Stimulated activated CD8-positive, alpha-beta memory T cell treated with anti-CD3 and anti-CD28 coated beads, Interleukin-7, amount 100 ng/mL, for 4 hours (primary cell): Measurements from ENCODE around the gene APOL4.
"Not testable (repeated sequence)": the region's sequence is repeated elsewhere in the genome, so short reads cannot be mapped to it uniquely, and the experiment has no call there.

Source experiments
- DNase-seq, 2 donors: peaks; one replicate each; pipeline ENCODE4 v3.0.0-alpha.2; 2020; ENCODE audit warnings: low read depth in 2 of 2

Gene APOL4

DNA sequence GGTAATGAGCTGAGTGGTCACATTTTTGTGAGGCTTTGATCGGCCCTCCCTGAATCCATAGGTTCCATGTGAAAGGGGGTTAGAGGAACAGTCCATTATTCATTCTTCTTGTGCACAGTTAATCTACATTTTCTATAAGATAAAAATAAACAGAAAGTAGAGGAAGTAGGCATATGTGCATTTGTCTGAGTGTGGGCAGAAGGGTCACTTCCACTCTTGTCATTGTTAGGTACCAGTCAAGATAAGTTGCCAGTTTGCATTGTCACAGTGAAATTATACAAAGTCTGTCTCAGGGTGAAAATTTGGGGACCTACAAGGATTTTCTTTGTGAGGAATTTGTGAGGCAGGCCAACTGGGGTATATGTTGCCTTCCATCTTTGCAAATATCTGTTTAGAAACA lies 4.6 kb upstream of the APOL4 start:
- DNase-seq: no peak

DNA sequence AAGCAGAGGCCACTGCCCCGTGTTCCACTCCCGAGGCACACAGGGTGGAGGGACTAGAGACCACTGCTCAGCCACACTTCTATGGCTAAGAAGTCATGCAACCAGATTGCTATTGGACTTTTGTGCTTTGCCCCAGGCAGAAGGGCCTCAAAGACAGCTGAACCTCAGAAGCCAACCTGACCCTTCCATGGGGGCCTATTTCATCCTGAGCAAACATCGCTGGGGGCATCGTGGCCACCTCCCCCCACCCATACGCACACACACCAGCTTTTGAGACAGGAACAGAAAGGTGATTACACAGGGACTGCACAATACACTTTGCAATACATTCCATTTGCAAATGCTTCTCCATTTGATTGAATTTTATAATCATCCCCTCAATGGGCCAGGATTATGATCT lies 4.0 kb upstream of the APOL4 start:
- DNase-seq: not testable (repeated sequence)

DNA sequence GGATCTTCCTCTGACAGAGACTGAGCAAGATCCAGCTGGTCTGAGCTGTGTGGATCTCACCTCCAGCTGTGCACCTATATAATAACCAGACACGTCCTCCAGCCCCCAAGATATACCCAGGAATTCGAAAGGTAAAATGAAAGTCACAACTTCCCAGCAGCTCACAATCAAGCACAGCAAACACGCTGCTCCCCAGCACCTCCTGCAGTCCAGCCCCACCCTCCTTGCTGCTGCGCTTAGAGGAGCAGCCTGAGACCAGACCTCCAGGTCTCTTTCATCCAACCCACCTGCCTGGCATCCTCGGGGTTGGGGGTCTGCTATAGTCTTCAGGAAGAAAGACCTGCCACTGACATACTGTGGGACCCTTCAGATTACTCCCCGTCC lies 3.0 kb upstream of the APOL4 start:
- no peak for DNase-seq

DNA sequence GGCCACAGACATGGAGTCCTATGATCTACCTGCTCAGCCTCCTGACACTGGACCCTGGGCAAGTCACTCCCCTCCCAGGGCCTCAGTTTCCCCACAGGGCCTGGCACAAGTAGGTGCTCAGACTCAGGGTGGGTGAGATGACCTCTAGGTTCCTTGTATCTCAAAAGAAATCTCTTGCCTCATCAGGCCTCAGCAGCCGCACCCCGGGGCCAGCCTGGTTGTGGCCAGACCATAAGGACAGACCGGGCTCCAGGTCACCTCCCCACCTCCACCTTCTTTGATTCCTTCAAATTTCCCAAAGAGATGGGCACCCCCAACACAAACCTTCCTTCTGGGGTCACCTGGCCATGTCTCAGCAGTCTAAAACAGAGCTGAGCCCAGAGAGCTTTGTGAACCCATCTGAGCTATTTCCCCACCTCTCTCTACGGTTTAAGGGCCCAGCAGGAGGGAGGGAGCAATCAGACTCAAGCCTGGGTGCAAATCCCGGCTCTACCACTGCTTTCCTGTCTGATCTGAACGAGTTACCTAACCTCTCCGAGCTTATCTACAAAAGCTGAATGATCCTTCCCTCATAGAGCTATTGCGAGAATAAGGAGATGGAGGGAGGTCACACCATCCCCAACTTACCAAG lies 2.5 kb upstream of the APOL4 start:
- no peak for DNase-seq

DNA sequence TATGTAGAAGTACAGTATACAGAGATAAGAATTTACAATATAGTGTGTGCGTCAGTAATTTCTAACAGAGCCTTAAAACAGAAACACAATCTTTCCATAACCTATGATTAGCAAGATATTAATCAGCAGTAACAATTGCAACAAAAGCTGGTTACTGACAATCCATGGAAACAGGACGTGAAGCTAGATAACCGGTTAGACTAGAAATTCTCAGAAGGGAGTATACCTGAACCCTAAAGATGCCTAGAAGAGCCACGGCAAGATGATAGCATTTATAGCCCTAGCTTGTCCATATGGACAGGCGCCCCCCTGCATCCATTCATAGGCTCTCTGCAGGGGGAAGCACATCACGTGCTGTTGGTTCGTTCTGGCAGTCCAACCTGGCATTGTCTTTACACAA lies 1.8 kb upstream of the APOL4 start:
- not testable (repeated sequence) for DNase-seq

DNA sequence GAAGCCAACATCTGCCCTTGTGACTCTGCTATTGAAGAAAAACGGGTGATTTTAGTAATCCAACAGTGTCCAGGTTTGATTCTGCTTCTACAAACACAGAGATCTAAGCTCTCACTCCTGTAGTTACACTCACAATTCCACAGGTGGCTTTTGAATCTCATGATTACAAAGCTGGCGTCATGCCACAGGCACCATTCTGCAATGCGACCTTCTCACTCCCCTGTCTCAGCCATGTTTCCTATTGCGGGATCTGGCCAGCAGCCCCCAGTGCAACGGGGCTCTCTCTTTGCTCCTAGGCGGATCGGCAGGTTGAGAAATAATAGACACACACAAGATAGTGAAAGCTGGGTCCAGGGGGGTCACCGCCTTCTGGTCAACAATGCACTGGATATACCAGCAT lies 1.3 kb upstream of the APOL4 start:
- DNase-seq: not testable (repeated sequence)

DNA sequence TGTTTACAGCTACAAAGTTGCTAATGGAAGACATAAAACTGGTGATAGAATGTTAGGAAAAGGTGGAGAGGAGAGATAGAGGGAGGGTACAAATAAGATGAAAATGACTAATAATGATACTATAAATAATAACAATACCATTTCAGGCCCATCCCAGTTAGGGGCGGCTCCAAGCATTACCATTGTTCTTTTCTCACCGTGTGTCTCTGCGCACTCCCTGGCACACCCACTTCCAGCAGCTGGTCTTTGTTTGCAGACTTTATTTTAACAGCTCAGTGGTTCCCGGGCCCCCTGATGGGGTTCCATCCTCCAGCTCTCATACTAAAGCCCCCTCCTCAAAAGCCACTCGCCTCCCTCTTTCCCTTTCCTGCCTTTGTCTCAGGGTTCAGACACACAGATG lies 584 bp downstream of the APOL4 start:
- DNase-seq: not testable (repeated sequence)

DNA sequence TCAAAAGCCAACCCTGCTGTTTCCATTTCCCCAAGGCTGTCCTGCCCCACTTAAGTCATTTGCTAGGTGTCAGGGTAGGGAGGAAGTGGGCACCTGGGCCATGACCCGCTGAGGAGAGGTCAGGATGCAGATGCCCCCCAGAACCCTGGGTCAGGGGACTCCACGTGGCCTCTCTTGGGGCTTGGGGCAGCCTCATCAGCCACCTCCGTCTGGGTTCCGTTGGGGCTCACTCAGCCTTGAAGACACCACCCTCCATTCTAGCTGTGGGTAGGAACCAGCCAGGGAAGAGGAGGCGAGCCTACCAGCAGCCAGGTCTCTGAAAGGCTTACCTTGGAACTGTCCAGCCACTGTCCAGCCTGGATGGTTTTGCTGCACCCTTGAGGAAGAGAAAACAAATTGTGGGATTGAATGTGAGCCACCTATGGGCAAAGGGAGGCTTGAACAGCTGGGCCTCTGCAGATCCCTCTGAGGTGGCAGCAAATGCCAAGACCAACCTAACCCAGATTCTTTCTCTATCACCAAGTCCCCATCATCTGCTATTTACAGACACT lies 2.5 kb downstream of the APOL4 start:
- no peak for DNase-seq

DNA sequence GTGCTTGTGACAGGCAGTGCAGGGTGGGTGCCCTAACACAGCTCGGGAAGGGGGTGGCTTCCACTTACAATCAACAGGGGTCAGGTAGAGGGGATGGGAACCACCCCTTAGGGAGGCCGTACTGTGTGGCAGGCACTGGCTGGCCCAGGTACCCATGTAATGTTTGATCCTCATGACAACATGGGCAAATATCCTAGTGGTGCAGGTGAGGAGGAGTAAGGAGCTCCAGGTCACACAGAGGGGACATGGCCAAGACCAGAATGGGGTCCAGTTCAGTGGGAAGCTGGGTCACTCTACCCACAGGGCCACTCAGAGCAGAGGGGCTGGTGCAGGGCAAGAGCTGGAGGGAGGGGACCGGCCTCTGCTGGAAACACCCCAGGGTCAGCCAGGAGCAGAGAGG lies 3.1 kb downstream of the APOL4 start:
- DNase-seq: no peak

DNA sequence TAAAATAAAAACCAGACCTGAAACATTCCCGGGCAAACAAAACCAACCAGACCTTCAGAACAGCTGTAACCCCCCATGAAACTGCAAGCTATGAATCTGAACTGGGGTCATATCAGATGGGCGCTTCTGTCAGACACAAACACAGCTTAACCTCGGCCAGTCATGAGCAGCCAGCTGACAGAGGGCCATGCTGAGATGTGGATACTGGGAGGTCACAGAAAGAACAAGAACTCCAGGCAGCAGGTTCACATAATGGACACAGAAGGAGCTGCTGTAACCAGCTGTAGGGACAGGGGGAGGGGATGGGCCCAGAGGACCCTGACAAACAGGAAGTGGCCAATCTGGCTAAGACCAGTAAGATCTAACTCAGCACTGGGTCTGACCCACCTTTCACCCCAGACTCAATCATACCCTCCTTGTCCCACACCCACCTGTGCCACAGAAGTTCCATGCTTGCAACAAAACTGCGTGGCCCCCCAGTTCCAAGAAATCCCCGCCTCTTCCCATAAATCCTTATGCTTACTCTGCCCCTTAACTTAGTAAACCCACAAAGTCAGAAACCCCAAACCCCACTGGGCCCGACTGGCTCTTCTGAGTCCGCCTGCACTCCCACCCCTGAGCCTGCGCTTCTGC lies 4.0 kb downstream of the APOL4 start:
- no peak for DNase-seq

DNA sequence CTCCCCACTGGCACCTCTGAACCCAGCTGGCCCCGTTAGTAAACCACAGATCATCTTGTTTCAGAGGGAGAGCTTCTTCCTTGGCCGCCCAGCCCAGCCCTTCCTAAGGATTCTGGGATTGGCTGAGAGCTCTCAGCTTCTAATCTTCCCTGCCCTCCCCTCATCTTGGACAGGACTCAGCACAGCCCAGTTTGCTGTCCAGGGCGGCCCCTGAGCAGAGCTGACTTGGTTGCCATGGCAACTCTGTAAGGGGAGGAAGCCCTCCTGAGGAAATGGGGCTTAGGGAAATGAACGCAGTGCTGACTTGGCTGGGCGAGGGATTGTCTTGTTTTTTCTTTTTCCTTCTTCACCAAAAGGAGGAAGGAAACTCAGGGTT lies 4.6 kb downstream of the APOL4 start:
- DNase-seq: no peak

DNA sequence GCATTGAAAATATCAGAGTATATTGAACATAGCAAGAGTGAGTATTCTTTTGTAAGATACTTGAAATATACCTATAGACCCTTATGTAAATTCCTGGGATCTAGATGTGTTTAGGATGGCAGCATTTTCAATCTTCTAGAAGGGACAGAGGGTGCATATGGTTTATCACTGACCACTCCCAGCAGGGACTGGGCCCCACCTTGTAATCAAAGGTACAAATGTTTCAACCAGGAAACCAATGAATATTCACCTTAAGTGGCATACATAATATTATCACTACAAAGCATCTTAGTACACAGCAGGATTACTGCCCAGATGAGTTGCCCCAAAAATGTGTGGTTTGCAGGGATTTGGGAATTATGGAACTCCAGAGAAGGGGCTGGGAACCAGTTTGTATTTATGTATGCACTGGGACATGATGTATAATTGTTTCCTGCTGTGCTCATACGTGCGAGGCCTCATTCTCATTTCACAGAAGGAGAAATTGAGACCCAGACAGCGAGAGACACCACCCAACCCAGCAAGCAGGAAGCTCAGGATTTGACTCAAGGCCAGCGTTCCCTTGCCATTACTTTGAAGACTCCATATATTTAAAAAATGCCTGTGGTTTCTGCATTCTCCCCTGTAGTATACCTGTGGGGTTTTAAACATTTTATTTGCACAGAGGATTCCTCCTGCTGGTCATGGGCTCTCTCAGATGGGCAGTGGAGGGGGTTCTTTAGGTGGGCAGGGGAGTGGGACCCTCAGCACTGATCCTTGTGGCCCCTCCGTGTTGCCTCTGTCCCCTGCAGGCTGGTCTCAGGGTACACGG lies 5.2 kb downstream of the APOL4 start:
- no peak for DNase-seq

DNA sequence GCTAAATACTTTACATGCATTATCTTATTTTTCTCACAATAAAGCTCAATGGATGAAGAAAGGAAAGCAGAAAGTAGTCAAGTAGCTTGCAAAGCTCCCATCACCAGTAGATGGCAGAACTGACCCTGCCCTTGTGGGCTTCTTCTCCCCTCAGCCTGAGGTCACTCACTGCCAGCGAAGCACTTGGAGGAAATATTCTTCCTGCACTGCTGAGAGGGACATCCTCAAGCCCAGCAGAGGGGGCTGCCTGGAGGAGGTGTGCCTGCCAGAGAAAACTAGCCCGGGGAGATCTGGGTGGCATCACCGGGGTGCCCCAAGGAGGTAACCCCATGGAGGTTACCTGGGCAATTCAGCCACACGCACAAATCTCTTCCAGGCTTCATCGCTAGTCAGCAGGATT lies 6.6 kb downstream of the APOL4 start:
- DNase-seq: peak in 1 of 2 donors; percentile 12

DNA sequence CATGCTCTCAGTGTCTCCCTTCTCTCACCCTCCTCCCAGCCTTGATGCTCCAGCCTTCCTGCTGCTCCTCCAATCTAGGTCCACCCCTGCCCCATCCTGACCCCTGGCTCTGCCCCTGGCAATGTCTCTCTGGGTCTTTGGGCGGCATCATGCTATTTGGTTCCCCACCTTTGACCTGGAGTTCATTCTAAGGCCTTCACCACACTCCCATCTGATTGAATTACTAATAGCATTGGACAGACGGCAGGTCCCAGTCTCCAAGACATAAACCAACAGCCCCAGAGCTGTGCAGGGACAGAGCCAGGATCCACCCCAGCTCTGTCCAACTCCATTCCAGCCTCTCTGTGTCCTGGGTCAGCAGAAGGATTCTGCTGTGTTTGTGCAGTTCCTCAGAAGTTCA lies 7.2 kb downstream of the APOL4 start:
- DNase-seq: no peak

DNA sequence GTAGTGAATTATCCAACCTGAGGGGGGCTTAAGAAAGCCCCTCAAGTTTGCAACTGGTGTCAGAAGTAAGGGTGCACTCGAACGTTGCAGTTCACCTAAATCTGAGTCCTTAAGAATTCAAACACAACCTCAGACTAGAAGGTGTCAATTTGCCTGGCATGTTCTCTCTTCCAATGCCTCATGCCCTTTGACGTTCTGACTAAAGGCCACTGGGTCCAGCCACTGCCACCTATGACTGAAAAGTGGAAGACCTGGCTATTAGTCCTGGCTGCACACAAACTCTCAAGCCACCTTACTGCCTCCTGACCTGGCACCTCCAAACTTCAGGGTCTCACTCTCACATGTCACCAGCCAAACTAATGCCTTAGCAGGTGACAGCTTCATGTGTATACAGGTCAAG lies 8.0 kb downstream of the APOL4 start:
- DNase-seq: no peak

DNA sequence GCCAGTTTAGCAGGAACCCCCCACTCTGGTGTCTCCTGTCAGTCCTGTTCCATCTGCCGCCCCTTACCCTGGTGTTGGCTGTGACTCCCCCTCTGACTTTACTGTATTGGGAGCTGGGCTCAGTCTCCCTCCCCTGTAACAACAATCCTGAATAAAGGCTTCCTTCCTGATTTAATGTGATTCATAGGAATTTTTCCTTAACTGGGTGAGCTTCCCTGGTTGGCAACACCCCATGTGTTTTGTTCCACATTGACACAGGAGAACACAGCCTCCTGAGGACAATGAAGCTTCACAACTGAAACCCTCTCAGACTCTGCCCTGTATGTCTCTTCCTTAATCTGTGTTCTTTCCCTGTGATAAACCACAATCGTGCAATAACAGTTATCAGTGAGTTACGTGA lies 8.4 kb downstream of the APOL4 start:
- DNase-seq: no peak

DNA sequence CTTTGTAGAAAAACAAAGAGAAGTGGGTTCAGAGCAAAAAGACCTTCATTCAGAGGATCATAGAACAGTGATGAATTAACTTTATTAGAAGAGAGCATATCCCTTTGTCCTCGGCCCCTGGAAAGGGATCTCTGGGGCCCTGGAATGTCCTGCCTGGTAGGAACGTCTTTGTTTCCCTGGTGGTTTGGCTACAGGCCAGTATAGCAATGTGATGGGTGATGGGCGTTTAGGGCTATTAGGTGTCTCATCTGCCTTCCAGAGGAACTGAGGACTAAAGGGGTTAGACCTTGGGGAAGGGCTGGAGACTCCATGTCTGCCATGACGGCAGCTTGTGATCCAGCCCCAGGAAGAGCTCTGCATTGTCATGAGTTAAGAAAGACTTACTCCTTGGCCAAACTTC lies 9.1 kb downstream of the APOL4 start:
- DNase-seq: no peak

DNA sequence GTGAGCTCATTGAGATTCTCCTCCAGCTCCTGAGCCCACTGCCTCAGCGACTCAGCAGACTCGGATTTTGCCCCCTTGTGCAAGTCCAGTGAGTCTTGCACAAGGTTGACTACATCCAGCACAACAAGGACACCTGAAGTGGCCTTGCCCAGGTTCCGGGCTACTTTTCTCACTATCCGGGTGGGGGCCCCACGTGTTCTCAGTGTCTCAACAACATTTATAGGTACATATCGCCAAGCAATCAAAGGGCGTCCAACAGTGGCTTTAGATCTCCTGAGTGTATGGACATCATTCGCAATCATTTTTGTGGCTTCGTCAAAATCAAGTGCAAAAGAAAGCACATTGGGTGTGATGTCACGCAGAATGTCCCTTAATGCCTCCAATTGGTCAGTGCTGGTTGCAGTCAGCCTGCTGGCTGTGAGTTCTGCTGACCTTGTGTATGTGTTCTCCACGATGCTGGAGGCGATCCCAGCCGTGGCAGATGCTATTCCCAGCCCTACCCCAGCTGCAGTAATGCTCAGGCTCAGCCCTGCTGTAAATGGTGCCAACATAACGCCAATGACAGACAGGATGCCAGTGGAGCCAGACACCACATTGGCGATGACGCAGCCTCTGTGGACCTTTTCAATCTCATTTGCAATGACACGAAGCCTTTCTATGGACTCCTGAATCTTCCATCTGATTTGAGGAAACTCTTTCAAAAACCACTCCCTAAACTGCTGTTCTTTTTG lies 10.3 kb downstream of the APOL4 start:
- no peak for DNase-seq

DNA sequence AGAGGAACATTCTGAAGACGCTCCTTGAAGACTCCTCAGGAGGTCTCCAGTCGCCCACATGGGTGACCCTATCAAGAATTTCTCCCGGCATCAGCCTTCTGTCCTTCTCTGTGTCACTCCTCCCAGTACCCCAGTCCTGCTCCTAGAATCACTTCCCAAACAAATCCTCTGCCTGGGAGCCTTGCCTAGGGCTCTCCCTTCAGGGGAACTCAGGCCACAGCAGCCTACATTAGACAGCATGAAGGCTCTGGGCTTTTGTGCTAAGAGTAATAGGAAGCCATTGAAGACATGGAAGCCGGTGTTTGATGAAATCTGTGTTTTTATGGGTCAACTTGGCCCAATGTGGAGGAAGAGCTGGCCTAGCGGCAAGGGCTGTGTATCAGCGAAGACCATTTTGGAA lies 13.7 kb downstream of the APOL4 start:
- not testable (repeated sequence) for DNase-seq

DNA sequence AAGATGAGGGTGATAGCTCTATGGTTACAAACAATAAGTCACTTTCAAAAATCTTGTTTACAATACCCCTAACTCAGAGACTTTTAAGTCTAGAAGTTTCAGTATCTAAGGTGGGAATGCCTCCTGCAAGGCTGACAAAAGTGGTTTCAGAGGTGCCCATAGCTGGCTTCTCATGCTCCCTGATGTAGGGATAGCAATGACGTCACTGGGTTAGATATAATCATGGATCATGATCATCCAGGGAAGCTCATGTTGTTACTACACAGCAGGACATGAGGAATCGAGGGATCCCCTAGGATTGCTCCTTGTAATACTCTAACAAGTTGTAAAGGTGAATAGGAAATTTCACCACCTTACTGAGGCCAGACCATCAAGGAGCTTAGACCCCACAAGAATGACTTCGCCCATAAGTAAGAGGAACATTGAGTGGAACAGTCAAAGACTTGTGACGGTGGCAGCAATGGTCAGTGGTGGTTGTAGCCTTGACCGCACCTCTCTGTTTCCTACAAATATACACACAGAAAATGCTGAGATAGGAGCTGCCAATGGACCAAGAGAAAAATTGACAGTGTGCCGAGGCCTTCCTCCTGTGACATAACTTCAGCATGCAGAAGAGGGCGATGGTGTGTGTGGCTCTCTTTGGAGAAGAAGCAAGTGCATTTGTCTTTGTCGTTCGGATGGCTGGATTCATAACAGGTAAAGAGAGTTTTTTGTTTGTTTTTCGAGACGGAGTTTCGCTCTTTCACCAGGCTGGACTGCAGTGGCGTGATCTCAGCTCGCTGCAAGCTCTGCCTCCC lies 15.6 kb downstream of the APOL4 start:
- DNase-seq: no peak

DNA sequence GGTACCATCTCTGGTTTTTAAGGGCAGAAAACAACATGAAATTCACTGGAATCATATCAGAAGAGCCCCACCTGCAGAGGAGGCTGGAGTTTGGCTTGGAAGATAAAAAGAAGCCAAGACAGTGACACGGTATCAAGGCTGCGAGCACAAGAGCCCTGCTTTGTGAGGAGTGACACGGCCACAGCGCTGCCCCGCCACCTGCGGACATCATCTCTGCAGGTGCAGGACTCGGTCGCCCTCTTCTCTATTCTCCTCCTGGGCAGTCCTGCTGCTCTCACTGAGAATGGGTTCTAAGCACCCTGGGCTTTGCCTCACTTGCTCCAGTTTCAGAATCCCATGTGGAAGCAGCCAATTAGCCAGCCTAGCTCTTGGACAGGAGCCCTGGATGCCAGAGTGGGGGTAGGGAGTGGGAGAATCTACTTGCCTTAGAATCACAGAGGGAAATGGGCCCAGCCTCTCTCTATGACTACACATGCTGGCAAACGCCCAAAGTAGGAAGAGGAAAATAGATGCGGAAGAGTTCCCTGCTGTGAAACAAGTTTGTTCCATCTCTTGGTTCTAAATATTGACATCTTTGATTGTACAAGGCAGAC lies 17.1 kb downstream of the APOL4 start:
- DNase-seq: no peak
